ENCODE measurements around the gene SZT2. TPM values are rescaled to one million over a fixed set of nuclear protein-coding genes. Genes with fewer than 3 reads are reported as not detected.
"Not testable (repeated sequence)": the region's sequence is repeated elsewhere in the genome, so short reads cannot be mapped to it uniquely, and the experiment has no call there.

SZT2 gene
- total RNA-seq, 4 donors from 2014 or later: 49.2 to 68.7 (median 57.3) TPM

DNA sequence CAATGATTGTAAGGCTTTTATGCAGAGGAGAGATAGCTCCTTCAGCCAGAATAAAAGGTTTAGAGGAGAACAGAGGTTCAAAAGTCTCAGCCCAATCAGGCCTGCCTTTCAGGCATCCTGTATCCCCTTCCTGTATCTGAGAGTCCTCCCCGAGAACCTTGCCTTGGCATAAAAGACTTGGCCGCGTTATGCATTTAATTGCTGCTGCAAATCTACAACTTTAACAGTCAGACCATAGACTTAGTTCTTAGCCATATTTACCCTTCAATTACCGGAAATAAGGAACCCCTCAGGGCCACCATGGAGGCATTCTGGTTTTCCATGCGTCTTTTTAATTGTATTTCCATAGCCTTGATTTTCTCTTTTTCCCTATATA, 82.4 kb downstream of the SZT2 start:
- Histone ChIP-seq H3K4me3 (no peak overlapping the region), H3K9me3 (no peaks in the 10 kb centered on the region), H3K27me3 (no peaks in the 10 kb centered on the region), H3K36me3 (no peaks in the 10 kb centered on the region), H3K4me1 (peaks cover 0 to 6% (median 0%) of the 10 kb centered on the region in 4 donors), H3K27ac (no peak overlapping the region)
- no peak for DNase-seq (ENCODE audit: low spot score in 2 of 2)
- TF ChIP-seq, protein P1, sequence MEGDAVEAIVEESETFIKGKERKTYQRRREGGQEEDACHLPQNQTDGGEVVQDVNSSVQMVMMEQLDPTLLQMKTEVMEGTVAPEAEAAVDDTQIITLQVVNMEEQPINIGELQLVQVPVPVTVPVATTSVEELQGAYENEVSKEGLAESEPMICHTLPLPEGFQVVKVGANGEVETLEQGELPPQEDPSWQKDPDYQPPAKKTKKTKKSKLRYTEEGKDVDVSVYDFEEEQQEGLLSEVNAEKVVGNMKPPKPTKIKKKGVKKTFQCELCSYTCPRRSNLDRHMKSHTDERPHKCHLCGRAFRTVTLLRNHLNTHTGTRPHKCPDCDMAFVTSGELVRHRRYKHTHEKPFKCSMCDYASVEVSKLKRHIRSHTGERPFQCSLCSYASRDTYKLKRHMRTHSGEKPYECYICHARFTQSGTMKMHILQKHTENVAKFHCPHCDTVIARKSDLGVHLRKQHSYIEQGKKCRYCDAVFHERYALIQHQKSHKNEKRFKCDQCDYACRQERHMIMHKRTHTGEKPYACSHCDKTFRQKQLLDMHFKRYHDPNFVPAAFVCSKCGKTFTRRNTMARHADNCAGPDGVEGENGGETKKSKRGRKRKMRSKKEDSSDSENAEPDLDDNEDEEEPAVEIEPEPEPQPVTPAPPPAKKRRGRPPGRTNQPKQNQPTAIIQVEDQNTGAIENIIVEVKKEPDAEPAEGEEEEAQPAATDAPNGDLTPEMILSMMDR (IDR thresholded peaks at IDR 0.05): no peak
- 84 to 86% methylated on average over 5 of the region's 5 CpGs for WGBS, 2 donors

DNA sequence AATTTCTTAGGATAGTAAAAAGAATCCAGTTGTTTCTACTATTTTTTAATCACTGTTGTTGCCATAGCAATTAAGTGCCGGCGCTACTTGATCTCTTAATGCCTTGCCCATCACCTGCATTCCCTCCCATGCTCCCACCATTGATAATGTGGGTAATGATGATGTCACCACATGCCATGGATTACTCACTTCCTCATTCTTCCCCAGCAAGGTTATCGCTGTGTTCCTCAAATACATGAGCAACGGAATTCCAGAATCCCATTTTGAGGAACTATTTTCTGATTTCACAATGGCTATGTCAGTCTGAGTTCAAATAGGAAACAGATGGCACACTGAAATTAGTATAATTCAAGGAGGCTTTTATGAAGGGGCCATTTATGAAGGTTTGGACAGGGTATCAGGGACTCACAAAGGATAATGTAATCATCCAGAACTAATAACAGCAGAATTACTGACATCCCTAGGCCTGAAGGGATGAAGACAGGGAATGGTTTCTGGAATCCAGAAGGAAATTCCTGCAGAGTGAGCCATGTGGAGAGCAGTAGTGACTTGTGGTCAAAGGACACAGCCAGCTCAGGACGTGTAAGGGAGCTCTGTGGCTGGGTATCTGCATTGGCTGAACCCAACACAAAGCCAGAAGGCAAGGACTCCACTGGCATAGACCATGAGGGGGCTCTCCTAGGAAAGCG, 82.9 kb downstream of the SZT2 start:
- 43 to 48% methylated on average over 6 of the region's 6 CpGs for WGBS, 2 donors
- H3K4me1 ChIP-seq; DNase-seq (ENCODE audit: low spot score in 2 of 2); H3K27ac ChIP-seq; H3K27me3 ChIP-seq; H3K36me3 ChIP-seq; H3K4me3 ChIP-seq; H3K9me3 ChIP-seq: not testable (repeated sequence)

DNA sequence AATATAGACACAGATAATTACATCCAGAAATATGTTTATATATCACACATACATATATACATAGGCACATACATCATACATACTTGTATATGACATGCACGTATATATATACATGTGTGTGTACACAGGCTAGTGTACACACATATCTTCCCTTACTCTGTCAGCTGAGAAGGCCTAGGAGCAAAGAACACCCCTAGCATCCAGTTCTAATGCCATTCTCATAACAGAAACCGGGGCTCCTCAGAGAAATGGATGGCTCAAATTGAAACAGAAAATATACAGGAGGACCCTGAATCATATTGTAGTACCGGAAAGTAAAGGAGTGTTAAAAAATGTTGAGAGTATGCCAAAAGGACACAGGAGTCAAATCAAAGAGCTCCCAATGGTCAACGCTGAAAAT, 83.8 kb downstream of the SZT2 start:
- Histone ChIP-seq H3K27ac (no peak overlapping the region), H3K27me3 (no peaks in the 10 kb centered on the region), H3K4me1 (peaks cover 0 to 6% (median 0%) of the 10 kb centered on the region in 4 donors), H3K9me3 (no peaks in the 10 kb centered on the region), H3K36me3 (no peaks in the 10 kb centered on the region), H3K4me3 (no peak overlapping the region)
- no peak for DNase-seq (ENCODE audit: low spot score in 2 of 2)
- WGBS, 2 donors: 73 to 75% methylated on average over 4 of the region's 4 CpGs
- TF ChIP-seq EP300 (IDR thresholded peaks at IDR 0.05): no peak
- no peak for TF ChIP-seq POLR2A (IDR thresholded peaks at IDR 0.05)
- TF ChIP-seq, protein P1 (IDR thresholded peaks at IDR 0.05): no peak

DNA sequence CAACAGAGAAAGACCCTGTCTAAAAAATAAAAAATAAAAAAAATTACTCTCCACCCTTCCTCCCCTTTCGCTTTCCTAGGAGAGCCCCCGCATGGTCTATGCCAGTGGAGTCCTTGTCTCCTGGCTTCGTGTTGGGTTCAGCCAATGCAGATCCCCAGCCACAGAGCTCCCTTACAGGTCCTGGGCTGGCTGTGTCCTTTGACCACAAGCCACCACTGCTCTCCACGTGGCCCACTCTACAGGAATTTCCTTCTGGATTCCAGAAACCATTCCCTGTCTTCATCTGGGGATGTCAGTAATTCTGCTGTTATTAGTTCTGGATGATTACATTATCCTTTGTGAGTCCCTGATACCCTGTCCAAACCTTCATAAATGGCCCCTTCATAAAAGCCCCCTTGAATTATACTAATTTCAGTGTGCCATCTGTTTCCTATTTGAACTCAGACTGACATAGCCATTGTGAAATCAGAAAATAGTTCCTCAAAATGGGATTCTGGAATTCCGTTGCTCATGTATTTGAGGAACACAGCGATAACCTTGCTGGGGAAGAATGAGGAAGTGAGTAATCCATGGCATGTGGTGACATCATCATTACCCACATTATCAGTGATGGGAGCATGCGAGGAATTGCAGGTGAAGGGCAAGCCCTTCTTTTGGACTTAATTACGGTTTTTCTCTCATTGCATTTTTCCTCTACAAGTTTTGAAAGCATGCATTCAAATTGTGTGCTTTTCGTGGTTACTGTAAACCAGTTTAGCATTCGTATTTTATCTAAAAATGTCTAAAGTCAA, 86.1 kb downstream of the SZT2 start:
- H3K36me3 ChIP-seq; H3K4me3 ChIP-seq; DNase-seq (ENCODE audit: low spot score in 2 of 2); H3K4me1 ChIP-seq; H3K27me3 ChIP-seq; H3K9me3 ChIP-seq; H3K27ac ChIP-seq: not testable (repeated sequence)
- 57 to 67% methylated on average over 10 of the region's 10 CpGs for WGBS, 2 donors

DNA sequence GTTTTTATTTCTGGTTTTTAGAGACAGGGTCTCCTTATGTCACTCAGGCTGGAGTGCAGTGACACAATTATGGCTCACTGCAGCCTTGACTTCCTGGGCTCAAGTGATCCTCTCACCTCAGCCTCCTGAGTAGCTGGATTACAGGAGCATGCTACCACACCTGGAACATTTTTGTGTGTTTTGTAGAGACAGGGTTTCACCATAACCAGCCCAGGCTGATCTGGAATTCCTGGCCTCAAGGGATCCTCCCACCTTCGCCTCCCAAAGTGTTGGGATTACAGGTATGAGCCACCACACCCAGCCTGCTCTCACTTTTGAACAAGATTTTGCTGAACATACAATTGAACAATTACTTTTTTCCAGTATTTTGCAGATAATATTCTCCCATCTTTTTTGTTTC, 88.0 kb downstream of the SZT2 start:
- Histone ChIP-seq H3K27ac (no peak overlapping the region), H3K36me3 (no peaks in the 10 kb centered on the region), H3K27me3 (no peaks in the 10 kb centered on the region), H3K9me3 (no peaks in the 10 kb centered on the region), H3K4me1 (peaks cover 0 to 5% (median 0%) of the 10 kb centered on the region in 4 donors), H3K4me3 (no peak overlapping the region)
- no peak for DNase-seq (ENCODE audit: low spot score in 2 of 2)
- WGBS, 2 donors: 86 to 91% methylated on average over 1 of the region's 1 CpG
- TF ChIP-seq, protein P1 (IDR thresholded peaks at IDR 0.05): no peak
- TF ChIP-seq EP300 (IDR thresholded peaks at IDR 0.05): no peak
- no peak for TF ChIP-seq POLR2A (IDR thresholded peaks at IDR 0.05)

DNA sequence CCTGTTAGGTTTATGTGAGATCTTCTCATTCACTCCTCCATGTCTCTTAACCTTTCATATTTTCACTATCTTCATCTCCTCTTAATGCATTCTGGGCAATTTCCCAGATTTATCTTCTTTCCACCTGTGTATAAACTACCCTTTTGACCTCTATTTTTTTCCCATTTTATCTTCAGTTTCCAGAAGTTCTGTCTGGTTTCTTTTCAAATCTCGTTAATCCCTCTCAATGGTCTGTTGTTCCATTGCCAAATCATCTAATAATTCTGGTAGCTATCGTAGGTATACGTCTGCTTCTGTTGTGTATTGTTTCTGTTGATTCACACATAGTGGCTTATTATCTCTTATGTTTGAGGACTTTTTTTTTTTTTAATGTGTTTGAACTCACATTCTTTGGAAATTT, 89.7 kb downstream of the SZT2 start:
- H3K4me3 ChIP-seq: no peak overlapping the region
- H3K4me1 ChIP-seq: no peaks in the 10 kb centered on the region
- no peaks in the 10 kb centered on the region for H3K27me3 ChIP-seq
- no peaks in the 10 kb centered on the region for H3K9me3 ChIP-seq
- no peaks in the 10 kb centered on the region for H3K36me3 ChIP-seq
- TF ChIP-seq, protein P1 (IDR thresholded peaks at IDR 0.05): no peak
- no peak for TF ChIP-seq EP300 (IDR thresholded peaks at IDR 0.05)
- no peak overlapping the region for H3K27ac ChIP-seq
- WGBS, 2 donors: 47 to 51% methylated on average over 3 of the region's 3 CpGs
- no peak for DNase-seq (ENCODE audit: low spot score in 2 of 2)

Measured in tibial nerve (tissue), 4 donors.